ENCODE data around the gene PPP4R3B. TPM values are rescaled to one million over a fixed set of nuclear protein-coding genes. Genes with fewer than 3 reads are reported as not detected.

Gene PPP4R3B
- total and polyA plus RNA-seq, 4 donors = 17.4 to 57.7 (median 30.9) TPM

- no peak overlapping the region for H3K9ac ChIP-seq (ENCODE audit: low read depth in 1 of 2, low read length in 2 of 2)
- no peak overlapping the region for H3K27ac ChIP-seq (ENCODE audit: low read depth in 1 of 2, low read length in 2 of 2)
- H3K27me3 ChIP-seq (ENCODE audit: control insufficient read depth in 4 of 4, insufficient read depth in 4 of 4, low read length in 3 of 4) = no peaks in the 10 kb centered on the region
- H3K4me1 ChIP-seq (ENCODE audit: control insufficient read depth in 4 of 4, insufficient read depth in 4 of 4, low read length in 3 of 4) = no peaks in the 10 kb centered on the region
- TF ChIP-seq FOXA1 (IDR thresholded peaks at IDR 0.05) (no peak), ZBTB33 (IDR thresholded peaks at IDR 0.05) (no peak), YY1 (IDR thresholded peaks at IDR 0.05) (no peak), GABPA (IDR thresholded peaks at IDR 0.05 in 1 of 2, conservative IDR thresholded peaks at IDR 0.05 in 1 of 2) (no peak), RAD21 (IDR thresholded peaks at IDR 0.05) (no peak), REST (IDR thresholded peaks at IDR 0.05) (no peak), JUND (IDR thresholded peaks at IDR 0.05) (no peak), CTCF (IDR thresholded peaks at IDR 0.05; ENCODE audit: low read depth, low read length, missing input control) (no peak), FOXA2 (IDR thresholded peaks at IDR 0.05) (no peak), HNF4A (conservative IDR thresholded peaks at IDR 0.05) (no peak), EGR1 (IDR thresholded peaks at IDR 0.05; ENCODE audit: low read depth in 2 of 2) (no peak), NR2F2 (IDR thresholded peaks at IDR 0.05) (no peak), MAX (IDR thresholded peaks at IDR 0.05) (no peak), TAF1 (conservative IDR thresholded peaks at IDR 0.05) (no peak), SP1 (IDR thresholded peaks at IDR 0.05) (no peak), RXRA (IDR thresholded peaks at IDR 0.05) (no peak), HNF4G (IDR thresholded peaks at IDR 0.05) (no peak), ATF3 (IDR thresholded peaks at IDR 0.05) (no peak)
- DNase-seq (ENCODE audit: low spot score) = no peak
- no peaks in the 10 kb centered on the region for H3K9me3 ChIP-seq (ENCODE audit: control insufficient read depth in 4 of 4, low read length in 3 of 4)
- H3K36me3 ChIP-seq (ENCODE audit: control insufficient read depth in 4 of 4, insufficient read depth in 3 of 4, low read depth in 1 of 4, low read length in 3 of 4) = peaks cover 3 to 49% (median 37%) of the 10 kb centered on the region in 4 donors
- no peak overlapping the region for H3K4me3 ChIP-seq (ENCODE audit: low read depth in 1 of 3, low read length in 3 of 3)
Observed at GRCh38 chr2:55555977-55556376, 61.4 kb downstream of the PPP4R3B start.
